NCI-H1417 treated with DMSO at 0.1 percent for 48 hours (cell line): ENCODE data around the gene UGT1A10.

Experiments used
- DNase-seq: peaks from one replicate; lab custom pipeline; 2025; lab: John Stamatoyannopoulos, UW

The UGT1A10 gene

GRCh38 chr2:233773854-233774253 is 137.6 kb downstream of the UGT1A10 start:
- DNase-seq: no peak

- no peak for DNase-seq
Measured at GRCh38 chr2:233775414-233775813, 139.2 kb downstream of the UGT1A10 start.

- no peak for DNase-seq
Measured at GRCh38 chr2:233778030-233778429, 141.8 kb downstream of the UGT1A10 start, which contains the start of gene MROH2A. Gene MROH2A, plus strand, starts transcription at chr2:233778330. Its CDS starts 1,029 bp downstream, at chr2:233779359.

- no peak for DNase-seq
Measured at GRCh38 chr2:233779722-233780121, 143.5 kb downstream of the UGT1A10 start.

- DNase-seq: no peak
Measured at GRCh38 chr2:233780771-233781170, 144.5 kb downstream of the UGT1A10 start.

GRCh38 chr2:233789554-233789953 is 153.3 kb downstream of the UGT1A10 start:
- DNase-seq: no peak

GRCh38 chr2:233791151-233791882 is 155.1 kb downstream of the UGT1A10 start:
- no peak for DNase-seq

- DNase-seq: no peak
Measured at GRCh38 chr2:233791883-233792329, 155.7 kb downstream of the UGT1A10 start.

GRCh38 chr2:233792720-233793119 is 156.5 kb downstream of the UGT1A10 start:
- DNase-seq: no peak

- DNase-seq: no peak
Measured at GRCh38 chr2:233793465-233794127, 157.3 kb downstream of the UGT1A10 start.

- no peak for DNase-seq
Measured at GRCh38 chr2:233794128-233794658, 157.9 kb downstream of the UGT1A10 start.

- no peak for DNase-seq
Measured at GRCh38 chr2:233795735-233796171, 159.5 kb downstream of the UGT1A10 start.

- no peak for DNase-seq
Measured at GRCh38 chr2:233796254-233796653, 160.0 kb downstream of the UGT1A10 start.

GRCh38 chr2:233798335-233799086 is 162.3 kb downstream of the UGT1A10 start:
- no peak for DNase-seq

GRCh38 chr2:233799087-233799665 is 162.9 kb downstream of the UGT1A10 start:
- no peak for DNase-seq

- no peak for DNase-seq
Measured at GRCh38 chr2:233799716-233800115, 163.5 kb downstream of the UGT1A10 start.

- DNase-seq: no peak
Measured at GRCh38 chr2:233800208-233800607, 164.0 kb downstream of the UGT1A10 start.

GRCh38 chr2:233801357-233802131 is 165.3 kb downstream of the UGT1A10 start:
- no peak for DNase-seq

GRCh38 chr2:233802132-233802815 is 166.0 kb downstream of the UGT1A10 start:
- DNase-seq: no peak

GRCh38 chr2:233803292-233803911 is 167.2 kb downstream of the UGT1A10 start:
- no peak for DNase-seq
